NAMALWA (cell line): Measurements from ENCODE around the gene MS4A12.
A peak's percentile ranks its signal among the peaks of the same experiment; 100 is the strongest.
"Not testable (repeated sequence)": the region's sequence is repeated elsewhere in the genome, so short reads cannot be mapped to it uniquely, and the experiment has no call there.

Experiments used
- DNase-seq: peaks from one replicate; pipeline ENCODE4 v3.0.0-alpha.2; 2015; ENCODE audit warnings: low spot score

The MS4A12 gene

GRCh38 chr11:60492488-60493009 lies at the start of gene MS4A12:
Gene MS4A12 (plus strand): TSS chr11:60492778. CDS start chr11:60497319, 4,541 bp downstream.
- DNase-seq: no peak

GRCh38 chr11:60447070-60447469 lies 45.5 kb upstream of the MS4A12 start:
- no peak for DNase-seq

GRCh38 chr11:60447846-60448245 lies 44.7 kb upstream of the MS4A12 start:
- DNase-seq: no peak

- not testable (repeated sequence) for DNase-seq
Measured at GRCh38 chr11:60451185-60451584, 41.4 kb upstream of the MS4A12 start.

GRCh38 chr11:60454212-60454611 lies 38.4 kb upstream of the MS4A12 start:
- no peak for DNase-seq

- peak; percentile 95 for DNase-seq
Measured at GRCh38 chr11:60455531-60456042, 37.0 kb upstream of the MS4A12 start, which contains the start of gene MS4A1. Gene MS4A1 (plus strand): TSS chr11:60455847. CDS start chr11:60462375, 6,528 bp downstream.

GRCh38 chr11:60457576-60457975 lies 35.0 kb upstream of the MS4A12 start:
- DNase-seq: peak; percentile 46

- no peak for DNase-seq
Measured at GRCh38 chr11:60459345-60459744, 33.2 kb upstream of the MS4A12 start.

- DNase-seq: no peak
Measured at GRCh38 chr11:60468829-60469228, 23.7 kb upstream of the MS4A12 start.

GRCh38 chr11:60469723-60470122 lies 22.9 kb upstream of the MS4A12 start:
- DNase-seq: no peak

GRCh38 chr11:60477035-60477445 lies 15.5 kb upstream of the MS4A12 start:
- DNase-seq: peak; percentile 84

- peak; percentile 27 for DNase-seq
Measured at GRCh38 chr11:60482361-60482760, 10.2 kb upstream of the MS4A12 start.

GRCh38 chr11:60485987-60486386 lies 6.6 kb upstream of the MS4A12 start:
- DNase-seq: peak; percentile 91

GRCh38 chr11:60493454-60493853 lies 876 bp downstream of the MS4A12 start:
- DNase-seq: no peak

- no peak for DNase-seq
Measured at GRCh38 chr11:60498399-60498798, 5.8 kb downstream of the MS4A12 start.

- DNase-seq: peak; percentile 75
Measured at GRCh38 chr11:60498853-60499252, 6.3 kb downstream of the MS4A12 start.

GRCh38 chr11:60500276-60500910 lies 7.8 kb downstream of the MS4A12 start:
- DNase-seq: no peak

- DNase-seq: no peak
Measured at GRCh38 chr11:60502221-60502775, 9.7 kb downstream of the MS4A12 start.

GRCh38 chr11:60504219-60504905 lies 11.8 kb downstream of the MS4A12 start:
- no peak for DNase-seq

- DNase-seq: not testable (repeated sequence)
Measured at GRCh38 chr11:60509609-60510008, 17.0 kb downstream of the MS4A12 start.

GRCh38 chr11:60510209-60510608 lies 17.6 kb downstream of the MS4A12 start:
- DNase-seq: not testable (repeated sequence)

- DNase-seq: peak; percentile 31
Measured at GRCh38 chr11:60511393-60511792, 18.8 kb downstream of the MS4A12 start.
